ENCODE data around the gene CCDC136. TPM values are rescaled to one million over a fixed set of nuclear protein-coding genes. Genes with fewer than 3 reads are reported as not detected.

Gene CCDC136
- polyA plus RNA-seq, 1 of the 3 experiments (the other 2 are of a cell fraction): 48.4 TPM

DNA sequence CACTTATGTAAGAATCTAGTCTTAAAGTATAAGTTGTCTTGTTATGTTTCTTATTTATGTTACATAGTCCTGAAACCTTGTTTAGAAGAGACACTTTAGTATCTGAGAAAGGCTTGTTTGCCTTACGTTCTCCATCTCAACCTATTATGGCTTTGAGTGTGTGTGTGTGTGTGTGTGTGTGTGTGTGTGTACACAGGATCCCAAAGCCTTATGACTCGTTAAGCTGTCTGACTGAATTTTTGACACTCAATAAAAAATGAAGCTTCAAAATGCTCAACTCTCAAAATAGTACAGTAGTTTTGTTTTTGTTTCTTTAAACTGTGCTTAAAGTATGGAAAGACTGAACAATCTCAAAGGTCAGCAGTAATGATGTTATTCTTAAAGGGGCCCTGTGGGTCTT is 34.6 kb upstream of the CCDC136 start:
- Histone ChIP-seq H3K9me2 (no peaks in the 10 kb centered on the region), H3K4me1 (ENCODE audit: control insufficient read depth in 1 of 2, insufficient read depth in 2 of 2, low read depth in 1 of 2, low read length in 1 of 2) (peaks cover 31 to 38% of the 10 kb centered on the region in 2 experiments), H3K79me2 (ENCODE audit: insufficient read depth) (peaks cover 86% of the 10 kb centered on the region), H3K4me2 (peak overlapping the region; percentile 49; the same call in 1 of the 2 replicates), H2AFZ (ENCODE audit: low read depth) (no peak overlapping the region), H3K9me3 (no peaks in the 10 kb centered on the region), H3K27me3 (ENCODE audit: insufficient read depth) (no peaks in the 10 kb centered on the region), H3K27ac (ENCODE audit: low read depth in 2 of 2, low read length in 1 of 2) (peak overlapping the region; percentile 81 to 93; a peak in 3 of 4 replicates), H4K20me1 (ENCODE audit: insufficient read depth) (peaks cover 75% of the 10 kb centered on the region), H3K36me3 (replicated peaks in 1 of 2; ENCODE audit: control insufficient read depth in 1 of 2, insufficient read depth in 2 of 2, low read length in 1 of 2) (peaks cover 69 to 83% of the 10 kb centered on the region in 2 experiments), H3F3A (replicated peaks; ENCODE audit: insufficient read depth) (peaks cover 66% of the 10 kb centered on the region), H3K4me3 (ENCODE audit: low read depth in 2 of 2, low read length in 1 of 2) (no peak overlapping the region), H3K9ac (peak overlapping the region; percentile 14; the same call in 1 of the 2 replicates)
- DNase-seq: no peak
- ChIA-PET POLR2A (interaction anchor here (3.8 kb wide), 1 partner anchor 18 kb away, joined by 19 read pairs; the partner anchor contains the start of gene CALU), CTCF (interaction anchor here (1.0 to 4.9 kb wide), 6 partner anchors 17 to 298 kb away, joined by 3 to 31 read pairs (median 5); partner anchors contain the start of gene CALU)
- TF ChIP-seq ELF1 (IDR thresholded peaks at IDR 0.05): no peak
- TF ChIP-seq, protein P1, sequence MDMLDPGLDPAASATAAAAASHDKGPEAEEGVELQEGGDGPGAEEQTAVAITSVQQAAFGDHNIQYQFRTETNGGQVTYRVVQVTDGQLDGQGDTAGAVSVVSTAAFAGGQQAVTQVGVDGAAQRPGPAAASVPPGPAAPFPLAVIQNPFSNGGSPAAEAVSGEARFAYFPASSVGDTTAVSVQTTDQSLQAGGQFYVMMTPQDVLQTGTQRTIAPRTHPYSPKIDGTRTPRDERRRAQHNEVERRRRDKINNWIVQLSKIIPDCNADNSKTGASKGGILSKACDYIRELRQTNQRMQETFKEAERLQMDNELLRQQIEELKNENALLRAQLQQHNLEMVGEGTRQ (IDR thresholded peaks at IDR 0.05; ENCODE audit: borderline replicate concordance, low read depth, low read length): no peak
- TF ChIP-seq, protein P2, sequence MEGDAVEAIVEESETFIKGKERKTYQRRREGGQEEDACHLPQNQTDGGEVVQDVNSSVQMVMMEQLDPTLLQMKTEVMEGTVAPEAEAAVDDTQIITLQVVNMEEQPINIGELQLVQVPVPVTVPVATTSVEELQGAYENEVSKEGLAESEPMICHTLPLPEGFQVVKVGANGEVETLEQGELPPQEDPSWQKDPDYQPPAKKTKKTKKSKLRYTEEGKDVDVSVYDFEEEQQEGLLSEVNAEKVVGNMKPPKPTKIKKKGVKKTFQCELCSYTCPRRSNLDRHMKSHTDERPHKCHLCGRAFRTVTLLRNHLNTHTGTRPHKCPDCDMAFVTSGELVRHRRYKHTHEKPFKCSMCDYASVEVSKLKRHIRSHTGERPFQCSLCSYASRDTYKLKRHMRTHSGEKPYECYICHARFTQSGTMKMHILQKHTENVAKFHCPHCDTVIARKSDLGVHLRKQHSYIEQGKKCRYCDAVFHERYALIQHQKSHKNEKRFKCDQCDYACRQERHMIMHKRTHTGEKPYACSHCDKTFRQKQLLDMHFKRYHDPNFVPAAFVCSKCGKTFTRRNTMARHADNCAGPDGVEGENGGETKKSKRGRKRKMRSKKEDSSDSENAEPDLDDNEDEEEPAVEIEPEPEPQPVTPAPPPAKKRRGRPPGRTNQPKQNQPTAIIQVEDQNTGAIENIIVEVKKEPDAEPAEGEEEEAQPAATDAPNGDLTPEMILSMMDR (IDR thresholded peaks at IDR 0.05): no peak
- no peak for TF ChIP-seq CHD2 (IDR thresholded peaks at IDR 0.05; ENCODE audit: low read length, partially characterized antibody)
- TF ChIP-seq JUND (IDR thresholded peaks at IDR 0.05): no peak
- no peak for TF ChIP-seq TAF1 (IDR thresholded peaks at IDR 0.05; ENCODE audit: borderline replicate concordance, low read depth, low read length)
- TF ChIP-seq, protein P3, sequence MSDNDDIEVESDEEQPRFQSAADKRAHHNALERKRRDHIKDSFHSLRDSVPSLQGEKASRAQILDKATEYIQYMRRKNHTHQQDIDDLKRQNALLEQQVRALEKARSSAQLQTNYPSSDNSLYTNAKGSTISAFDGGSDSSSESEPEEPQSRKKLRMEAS (IDR thresholded peaks at IDR 0.05; ENCODE audit: low read depth): no peak
- TF ChIP-seq POLR2AphosphoS5 (IDR thresholded peaks at IDR 0.05; ENCODE audit: low read depth, low read length): no peak
- no peak for TF ChIP-seq FOXJ3 (CRISPR knock-in tag; IDR thresholded peaks at IDR 0.05)
- TF ChIP-seq MEF2A (IDR thresholded peaks at IDR 0.05; ENCODE audit: borderline replicate concordance, low read depth): no peak
- no peak for TF ChIP-seq NRF1 (IDR thresholded peaks at IDR 0.05; ENCODE audit: low read depth, low read length)
- TF ChIP-seq, protein P4, sequence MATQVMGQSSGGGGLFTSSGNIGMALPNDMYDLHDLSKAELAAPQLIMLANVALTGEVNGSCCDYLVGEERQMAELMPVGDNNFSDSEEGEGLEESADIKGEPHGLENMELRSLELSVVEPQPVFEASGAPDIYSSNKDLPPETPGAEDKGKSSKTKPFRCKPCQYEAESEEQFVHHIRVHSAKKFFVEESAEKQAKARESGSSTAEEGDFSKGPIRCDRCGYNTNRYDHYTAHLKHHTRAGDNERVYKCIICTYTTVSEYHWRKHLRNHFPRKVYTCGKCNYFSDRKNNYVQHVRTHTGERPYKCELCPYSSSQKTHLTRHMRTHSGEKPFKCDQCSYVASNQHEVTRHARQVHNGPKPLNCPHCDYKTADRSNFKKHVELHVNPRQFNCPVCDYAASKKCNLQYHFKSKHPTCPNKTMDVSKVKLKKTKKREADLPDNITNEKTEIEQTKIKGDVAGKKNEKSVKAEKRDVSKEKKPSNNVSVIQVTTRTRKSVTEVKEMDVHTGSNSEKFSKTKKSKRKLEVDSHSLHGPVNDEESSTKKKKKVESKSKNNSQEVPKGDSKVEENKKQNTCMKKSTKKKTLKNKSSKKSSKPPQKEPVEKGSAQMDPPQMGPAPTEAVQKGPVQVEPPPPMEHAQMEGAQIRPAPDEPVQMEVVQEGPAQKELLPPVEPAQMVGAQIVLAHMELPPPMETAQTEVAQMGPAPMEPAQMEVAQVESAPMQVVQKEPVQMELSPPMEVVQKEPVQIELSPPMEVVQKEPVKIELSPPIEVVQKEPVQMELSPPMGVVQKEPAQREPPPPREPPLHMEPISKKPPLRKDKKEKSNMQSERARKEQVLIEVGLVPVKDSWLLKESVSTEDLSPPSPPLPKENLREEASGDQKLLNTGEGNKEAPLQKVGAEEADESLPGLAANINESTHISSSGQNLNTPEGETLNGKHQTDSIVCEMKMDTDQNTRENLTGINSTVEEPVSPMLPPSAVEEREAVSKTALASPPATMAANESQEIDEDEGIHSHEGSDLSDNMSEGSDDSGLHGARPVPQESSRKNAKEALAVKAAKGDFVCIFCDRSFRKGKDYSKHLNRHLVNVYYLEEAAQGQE (IDR thresholded peaks at IDR 0.05; ENCODE audit: low read depth, low read length): no peak
- 93% methylated on average over 2 of the region's 2 CpGs for WGBS (ENCODE audit: low lambda C conversion rate)
